Upper lobe of left lung (tissue), 6 donors: ENCODE measurements around the gene TUSC2. TPM values are rescaled to one million over a fixed set of nuclear protein-coding genes. Genes with fewer than 3 reads are reported as not detected.

Experiments used
- ATAC-seq, 2 donors: fragments of 200-7000 bp; cut with Tn5 transposase; one replicate each; pipeline ENCODE4 v1.9.1; 2022; ENCODE audit warnings: mild to moderate bottlenecking in 2 of 2, moderate library complexity in 2 of 2; ENCODE audit not compliant: low FRiP score in 2 of 2
- DNase-seq, 2 donors: peaks; one replicate each; pipeline ENCODE4 v3.0.0-alpha.2; 2019 to 2020
- H3K27ac ChIP-seq, 4 donors: fragments of 200-600 bp; sonication (generic); one replicate each; pipeline ENCODE4 v1.5.1; 2016 to 2019
- H3K27me3 ChIP-seq, 4 donors: fragments of 200-600 bp; sonication (generic); one replicate each; pipeline ENCODE4 v1.5.1; 2017 to 2019
- H3K36me3 ChIP-seq, 4 donors: fragments of 200-600 bp; sonication (generic); one replicate each; pipeline ENCODE4 v1.5.1; 2016 to 2019
- H3K4me1 ChIP-seq, 4 donors: fragments of 200-600 bp; sonication (generic); one replicate each; pipeline ENCODE4 v1.5.1; 2018 to 2019
- H3K4me3 ChIP-seq, 4 donors: fragments of 200-600 bp; sonication (generic); one replicate each; pipeline ENCODE4 v1.5.1; 2017 to 2019; ENCODE audit warnings: mild to moderate bottlenecking in 2 of 4, moderate library complexity in 1 of 4
- H3K9me3 ChIP-seq, 4 donors: fragments of 200-600 bp; sonication (generic); one replicate each; pipeline ENCODE4 v1.5.1; 2018 to 2019
- CTCF ChIP-seq, 6 experiments: fragments of 450-650 bp in 4 of 6; fragments of 200-600 bp in 2 of 6; sonication (generic) in 2 of 6; IDR thresholded peaks; one replicate each; pipeline ENCODE4 v1.5.1; 2016 to 2019; ENCODE audit warnings: antibody characterized with exemption in 6 of 6
- EP300 ChIP-seq, 4 donors: sonication (generic); formaldehyde crosslinking; IDR thresholded peaks; one replicate each; pipeline ENCODE4 v1.5.1; 2017; ENCODE audit warnings: antibody characterized with exemption in 4 of 4, control low read depth in 2 of 4
- POLR2A ChIP-seq, 4 donors: fragments of 450-650 bp; IDR thresholded peaks; one replicate each; pipeline ENCODE4 v1.5.1; 2016 to 2017; ENCODE audit warnings: antibody characterized with exemption in 4 of 4, mild to moderate bottlenecking in 2 of 4
- POLR2AphosphoS5 ChIP-seq, 2 donors: sonication (generic); formaldehyde crosslinking; IDR thresholded peaks; one replicate each; pipeline ENCODE4 v1.5.1; 2017; ENCODE audit warnings: antibody characterized with exemption in 2 of 2
- WGBS, 2 donors: methylation state at CpG; one replicate each; pipeline ENCODE4 v1.1.5; 2017 to 2018; 5-methylcytosine and 5-hydroxymethylcytosine counted together
- total RNA-seq, 6 donors: library from RNA; depleted of rRNA in 4 of 6; stranded (reverse); fragments of >200 nt in 4 of 6; gene quantifications; one replicate each; pipeline versions ENCODE4 v1.1.0 to v1.2.1, GENCODE V29; 2016 to 2021
- donor health status: DM: no; HTN: no; CAD: no; lungs with moderate emphysema.
- donor health status: DM: no; HTN: yes; CAD: no; lungs with severe emphysema.

Gene TUSC2
- total RNA-seq, 6 donors from 2014 or later = 16.8 to 36.1 (median 25.0) TPM

- Histone ChIP-seq H3K27ac (no peak overlapping the region), H3K4me1 (peaks cover 53 to 80% (median 58%) of the 10 kb centered on the region in 4 donors), H3K9me3 (no peaks in the 10 kb centered on the region), H3K27me3 (no peaks in the 10 kb centered on the region), H3K36me3 (peaks cover 21 to 44% (median 30%) of the 10 kb centered on the region in 4 donors), H3K4me3 (no peak overlapping the region)
- DNase-seq (no peak), ATAC-seq (no peak)
- no peak for TF ChIP-seq CTCF (IDR thresholded peaks at IDR 0.05)
- no peak for TF ChIP-seq POLR2A (IDR thresholded peaks at IDR 0.05)
- TF ChIP-seq POLR2AphosphoS5 (IDR thresholded peaks at IDR 0.05) = no peak
- TF ChIP-seq EP300 (IDR thresholded peaks at IDR 0.05) = no peak
- WGBS, 2 donors = 88 to 89% methylated on average over 5 of the region's 5 CpGs
Measured at GRCh38 chr3:50354186-50354764, 26.3 kb upstream of the TUSC2 start.

- Histone ChIP-seq H3K27me3 (no peaks in the 10 kb centered on the region), H3K4me1 (peaks cover 54 to 79% (median 57%) of the 10 kb centered on the region in 4 donors), H3K27ac (peak overlapping the region in 1 of 4 donors; percentile 11), H3K36me3 (peaks cover 21 to 49% (median 33%) of the 10 kb centered on the region in 4 donors), H3K9me3 (no peaks in the 10 kb centered on the region), H3K4me3 (no peak overlapping the region)
- WGBS, 2 donors = 83% methylated on average over 7 to 12 of the region's 12 CpGs
- TF ChIP-seq CTCF (IDR thresholded peaks at IDR 0.05) = no peak
- TF ChIP-seq EP300 (IDR thresholded peaks at IDR 0.05) = no peak
- no peak for TF ChIP-seq POLR2AphosphoS5 (IDR thresholded peaks at IDR 0.05)
- no peak for ATAC-seq
- DNase-seq = peak in 1 of 2 donors; percentile 63
Measured at GRCh38 chr3:50353245-50354004, 25.4 kb upstream of the TUSC2 start.

DNA sequence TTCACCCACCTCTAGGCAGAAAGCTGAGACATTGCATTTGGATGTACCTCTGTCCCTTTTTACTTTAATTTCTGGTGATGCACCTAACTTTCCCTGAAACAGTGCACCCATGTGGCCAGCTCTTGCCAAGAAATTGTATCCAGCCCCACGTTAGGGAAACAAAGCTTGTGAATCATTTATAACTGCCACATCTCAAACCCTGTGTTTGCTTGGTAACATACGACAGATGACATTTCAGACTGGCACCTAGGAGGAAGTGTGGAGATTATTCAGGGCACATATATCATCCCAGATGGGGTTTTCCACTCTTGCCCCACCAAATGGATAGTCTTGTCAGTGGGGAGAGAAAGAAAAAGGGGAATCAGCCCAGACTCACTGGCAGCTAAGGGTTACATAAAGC lies 24.8 kb upstream of the TUSC2 start:
- WGBS, 2 donors = 30 to 35% methylated on average over 2 of the region's 2 CpGs
- Histone ChIP-seq H3K4me3 (no peak overlapping the region), H3K9me3 (no peaks in the 10 kb centered on the region), H3K27ac (no peak overlapping the region), H3K36me3 (peaks cover 21 to 52% (median 39%) of the 10 kb centered on the region in 4 donors), H3K4me1 (peaks cover 47 to 75% (median 50%) of the 10 kb centered on the region in 4 donors), H3K27me3 (no peaks in the 10 kb centered on the region)
- no peak for DNase-seq
- no peak for ATAC-seq
- TF ChIP-seq POLR2AphosphoS5 (IDR thresholded peaks at IDR 0.05) (no peak), POLR2A (IDR thresholded peaks at IDR 0.05) (no peak), EP300 (IDR thresholded peaks at IDR 0.05) (no peak), CTCF (IDR thresholded peaks at IDR 0.05) (no peak)

- Histone ChIP-seq H3K4me1 (peaks cover 33 to 69% (median 39%) of the 10 kb centered on the region in 4 donors), H3K9me3 (no peaks in the 10 kb centered on the region), H3K4me3 (peak overlapping the region; percentile 56 to 86 (median 74)), H3K27me3 (no peaks in the 10 kb centered on the region), H3K27ac (peak overlapping the region; percentile 89 to 98 (median 92)), H3K36me3 (peaks cover 21 to 54% (median 43%) of the 10 kb centered on the region in 4 donors)
- 51 to 59% methylated on average over 5 to 11 of the region's 11 CpGs for WGBS, 2 donors
- TF ChIP-seq EP300 (IDR thresholded peaks at IDR 0.05) (no peak), POLR2A (IDR thresholded peaks at IDR 0.05) (no peak), CTCF (IDR thresholded peaks at IDR 0.05) (peak in 1 of 6 experiments; percentile 5)
- DNase-seq (peak in 1 of 2 donors; percentile 33), ATAC-seq (no peak)
Measured at GRCh38 chr3:50351323-50351697, 23.3 kb upstream of the TUSC2 start.
